Measurements from ENCODE around the gene CENPP. TPM values are rescaled to one million over a fixed set of nuclear protein-coding genes. Genes with fewer than 3 reads are reported as not detected.

The CENPP gene
- total RNA-seq, 4 donors from 2014 or later = 0.88 to 12.0 (median 4.3) TPM

- TF ChIP-seq POLR2A (IDR thresholded peaks at IDR 0.05) = no peak
- TF ChIP-seq CTCF (IDR thresholded peaks at IDR 0.05) = no peak
- H3K4me3 ChIP-seq = no peak overlapping the region
- peaks cover 0 to 5% of the 10 kb centered on the region in 2 donors for H3K4me1 ChIP-seq
- H3K36me3 ChIP-seq = no peaks in the 10 kb centered on the region
- H3K27ac ChIP-seq = peak overlapping the region; percentile 51 to 60
- no peaks in the 10 kb centered on the region for H3K9me3 ChIP-seq
- DNase-seq = peak in 1 of 2 donors; percentile 10
- intact Hi-C loops (cut with DNase I; ENCODE audit: low total_unique reads) = no loop called here
- no peaks in the 10 kb centered on the region for H3K27me3 ChIP-seq
These were observed 316.8 kb downstream of the CENPP start for GRCh38 chr9:92642564-92642963.

GRCh38 chr9:92644278-92644677 lies 318.5 kb downstream of the CENPP start:
- Histone ChIP-seq H3K4me1 (peaks cover 0 to 5% of the 10 kb centered on the region in 2 donors), H3K9me3 (no peaks in the 10 kb centered on the region), H3K36me3 (no peaks in the 10 kb centered on the region), H3K4me3 (no peak overlapping the region), H3K27me3 (no peaks in the 10 kb centered on the region), H3K27ac (no peak overlapping the region)
- no peak for DNase-seq
- no peak for TF ChIP-seq POLR2A (IDR thresholded peaks at IDR 0.05)
- TF ChIP-seq CTCF (IDR thresholded peaks at IDR 0.05) = no peak
- intact Hi-C loops (cut with DNase I; ENCODE audit: low total_unique reads) = no loop called here

GRCh38 chr9:92645041-92645440 lies 319.3 kb downstream of the CENPP start:
- Histone ChIP-seq H3K36me3 (no peaks in the 10 kb centered on the region), H3K27me3 (no peaks in the 10 kb centered on the region), H3K9me3 (no peaks in the 10 kb centered on the region), H3K4me3 (no peak overlapping the region), H3K27ac (no peak overlapping the region), H3K4me1 (peaks cover 0 to 5% of the 10 kb centered on the region in 2 donors)
- TF ChIP-seq CTCF (IDR thresholded peaks at IDR 0.05) (no peak), POLR2A (IDR thresholded peaks at IDR 0.05) (no peak)
- intact Hi-C loops (cut with DNase I; ENCODE audit: low total_unique reads) = no loop called here
- no peak for DNase-seq

GRCh38 chr9:92647671-92648473 lies 322.1 kb downstream of the CENPP start:
- H3K4me3 ChIP-seq = no peak overlapping the region
- H3K27ac ChIP-seq = no peak overlapping the region
- H3K36me3 ChIP-seq = no peaks in the 10 kb centered on the region
- TF ChIP-seq POLR2A (IDR thresholded peaks at IDR 0.05) (no peak), CTCF (IDR thresholded peaks at IDR 0.05) (no peak)
- DNase-seq = peak in 1 of 2 donors; percentile 9
- H3K9me3 ChIP-seq = no peaks in the 10 kb centered on the region
- no peaks in the 10 kb centered on the region for H3K4me1 ChIP-seq
- intact Hi-C loops (cut with DNase I; ENCODE audit: low total_unique reads) = no loop called here
- no peaks in the 10 kb centered on the region for H3K27me3 ChIP-seq

- no peak overlapping the region for H3K27ac ChIP-seq
- no peaks in the 10 kb centered on the region for H3K27me3 ChIP-seq
- H3K9me3 ChIP-seq = no peaks in the 10 kb centered on the region
- H3K4me3 ChIP-seq = no peak overlapping the region
- peak in 1 of 2 donors; percentile 10 for DNase-seq
- intact Hi-C loops (cut with DNase I; ENCODE audit: low total_unique reads) = no loop called here
- TF ChIP-seq POLR2A (IDR thresholded peaks at IDR 0.05) = no peak
- no peak for TF ChIP-seq CTCF (IDR thresholded peaks at IDR 0.05)
- no peaks in the 10 kb centered on the region for H3K36me3 ChIP-seq
- no peaks in the 10 kb centered on the region for H3K4me1 ChIP-seq
These were observed 322.8 kb downstream of the CENPP start for GRCh38 chr9:92648474-92648971.
